OCI-LY7 (cell line): ENCODE measurements around the gene ABI3BP. TPM values are rescaled to one million over a fixed set of nuclear protein-coding genes. Genes with fewer than 3 reads are reported as not detected.

Experiments
- BruUV-seq: library from RNA; stranded (reverse); fragments of 400-500 nt; replicated peaks from 2 replicates; lab custom pipeline; 2021; lab: Mats Ljungman, UMichigan
- CTCF ChIA-PET: fragments of 300-600 bp; sonication (Branson Sonifier 250); formaldehyde crosslinking; loops from one replicate; lab custom pipeline; 2022; ENCODE audit warnings: antibody characterized with exemption; ENCODE audit not compliant: unreplicated experiment; lab: Charles Lee
- POLR2A ChIA-PET: fragments of 300-600 bp; sonication (Branson Sonifier 250); formaldehyde crosslinking; loops from one replicate; lab custom pipeline; 2022; ENCODE audit warnings: antibody characterized with exemption; lab: Charles Lee
- DNase-seq: peaks from one replicate; pipeline ENCODE4 v3.0.0-alpha.2; 2015; ENCODE audit warnings: low spot score
- H2AFZ ChIP-seq: fragments of 200-600 bp; sonication (generic), shearing (Covaris generic); 2 replicates; pipeline ENCODE4 v1.6.1; 2014; ENCODE audit warnings: mild to moderate bottlenecking, antibody characterized with exemption, low read length, moderate library complexity
- H3K27ac ChIP-seq: fragments of 200-600 bp; sonication (generic); 2 replicates; pipeline ENCODE4 v1.5.1; 2014; ENCODE audit warnings: mixed run types, low read depth, mild to moderate bottlenecking, moderate library complexity, low read length, inconsistent platforms; ENCODE audit not compliant: poor library complexity, severe bottlenecking
- H3K36me3 ChIP-seq: fragments of 200-600 bp; sonication (generic); 2 replicates; pipeline ENCODE4 v1.6.1; 2014; ENCODE audit warnings: mild to moderate bottlenecking, antibody characterized with exemption, low read length, moderate library complexity, mixed read lengths; ENCODE audit not compliant: insufficient read depth
- H3K4me1 ChIP-seq: fragments of 200-600 bp; sonication (generic); 2 replicates; pipeline ENCODE4 v1.5.1; 2014; ENCODE audit warnings: mild to moderate bottlenecking, low read length; ENCODE audit not compliant: insufficient read depth, poor library complexity, severe bottlenecking
- H3K4me2 ChIP-seq: fragments of 200-600 bp; sonication (generic); 2 replicates; pipeline ENCODE4 v1.6.1; 2014; ENCODE audit warnings: mild to moderate bottlenecking, low read length
- H3K4me3 ChIP-seq: fragments of 200-600 bp; sonication (generic); 2 replicates; pipeline ENCODE4 v1.5.1; 2014; ENCODE audit warnings: mild to moderate bottlenecking, low read depth, low read length; ENCODE audit not compliant: poor library complexity, severe bottlenecking
- H3K79me2 ChIP-seq: fragments of 200-600 bp; sonication (generic); 2 replicates; pipeline ENCODE4 v1.6.1; 2016; ENCODE audit warnings: low read depth, mild to moderate bottlenecking, low read length, moderate library complexity, mixed read lengths; ENCODE audit not compliant: insufficient read depth
- H3K9me2 ChIP-seq: fragments of 200-600 bp; sonication (generic); 2 replicates; pipeline ENCODE4 v1.6.1; 2016; ENCODE audit warnings: mild to moderate bottlenecking, low read length, mixed read lengths; ENCODE audit not compliant: insufficient read depth
- H3K9me3 ChIP-seq: fragments of 200-600 bp; sonication (generic); 2 replicates; pipeline ENCODE4 v1.6.1; 2014; ENCODE audit warnings: mild to moderate bottlenecking, mixed run types, low read length, mixed read lengths
- H4K20me1 ChIP-seq: fragments of 200-600 bp; sonication (generic); 2 replicates; pipeline ENCODE4 v1.6.1; 2014; ENCODE audit warnings: mild to moderate bottlenecking, antibody characterized with exemption, low read length, moderate library complexity, mixed read lengths; ENCODE audit not compliant: insufficient read depth
- CTCF ChIP-seq: fragments of 200-600 bp; sonication (generic); conservative IDR thresholded peaks from 2 replicates; pipeline ENCODE4 v1.5.1; 2014; ENCODE audit warnings: mild to moderate bottlenecking, antibody characterized with exemption, low read length, moderate library complexity, mixed read lengths
- EZH2phosphoT487 ChIP-seq: fragments of 200-600 bp; sonication (generic); IDR thresholded peaks from 2 replicates; pipeline ENCODE4 v1.6.1; 2018; ENCODE audit warnings: low read depth, borderline replicate concordance, mild to moderate bottlenecking, mixed run types, antibody characterized with exemption, low read length, moderate library complexity, mixed read lengths
- intact Hi-C: fragments of 100-400 bp; cut with micrococcal nuclease; formaldehyde crosslinking; loops from one replicate; pipeline ENCODE4 v1.10.0; 2022; ENCODE audit not compliant: unreplicated experiment
- total RNA-seq, 2 experiments: library from RNA; depleted of rRNA in 1 of 2; stranded (reverse); fragments of >200 nt in 1 of 2; shearing (Covaris generic) in 1 of 2; gene quantifications; 2 replicates each; pipeline ENCODE4 v1.2.3, GENCODE V29; 2014 to 2022

ABI3BP gene
- total RNA-seq, 2 experiments from 2014 or later: not detected

DNA sequence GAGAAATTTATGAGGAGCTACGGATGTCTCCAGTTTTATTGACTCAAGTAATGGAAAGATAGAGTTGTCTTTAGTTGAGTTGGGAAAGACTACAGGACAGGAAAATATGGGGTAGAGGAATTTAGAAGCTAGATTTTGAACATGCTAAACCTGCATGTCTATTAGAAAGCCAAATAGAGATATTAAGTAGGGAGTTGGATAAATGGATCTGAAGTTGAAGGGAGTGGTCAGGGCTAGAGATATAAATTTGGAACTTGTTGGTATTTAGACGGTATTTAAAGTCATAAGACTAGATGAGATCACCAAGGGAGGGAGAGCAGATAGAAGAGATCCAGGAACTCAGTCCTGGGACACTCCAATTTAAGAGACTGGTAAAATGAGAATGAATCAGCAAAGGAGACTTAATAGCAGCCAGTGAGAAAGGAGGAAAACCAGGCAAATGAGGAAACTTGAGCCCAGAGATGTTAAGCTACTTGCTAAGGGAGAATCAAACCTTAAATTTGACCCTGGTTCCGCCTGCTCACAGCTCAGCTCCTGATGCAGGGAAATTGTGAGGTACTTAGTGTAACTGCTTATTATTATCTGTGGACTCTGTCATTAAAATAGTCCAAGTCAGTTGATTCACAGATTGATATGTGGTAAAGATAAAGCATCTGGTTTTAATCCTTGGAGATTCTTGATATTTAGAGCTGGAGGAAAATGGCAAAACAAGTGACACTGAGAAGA is 35.8 kb downstream of the ABI3BP start:
- Histone ChIP-seq H2AFZ (no peak overlapping the region), H3K9me2 (no peaks in the 10 kb centered on the region), H3K79me2 (no peaks in the 10 kb centered on the region), H3K4me1 (no peaks in the 10 kb centered on the region), H3K4me3 (no peak overlapping the region), H3K36me3 (no peaks in the 10 kb centered on the region), H3K9me3 (no peaks in the 10 kb centered on the region), H3K4me2 (no peak overlapping the region), H4K20me1 (no peaks in the 10 kb centered on the region), H3K27ac (no peak overlapping the region)
- CTCF ChIA-PET: no interaction called here
- no peak for DNase-seq
- POLR2A ChIA-PET: no interaction called here
- intact Hi-C loops: no loop called here
- BruUV-seq: no TSS peak
- no peak for TF ChIP-seq CTCF
- no peak for TF ChIP-seq EZH2phosphoT487

GRCh38 chr3:100956276-100956675 is 36.9 kb downstream of the ABI3BP start:
- no peak for TF ChIP-seq EZH2phosphoT487
- TF ChIP-seq CTCF: no peak
- intact Hi-C loops: no loop called here
- no peak for DNase-seq
- no peaks in the 10 kb centered on the region for H3K36me3 ChIP-seq
- H3K4me1 ChIP-seq: no peaks in the 10 kb centered on the region
- no peak overlapping the region for H3K27ac ChIP-seq
- POLR2A ChIA-PET: no interaction called here
- CTCF ChIA-PET: no interaction called here
- no peaks in the 10 kb centered on the region for H3K9me2 ChIP-seq
- H3K4me2 ChIP-seq: no peak overlapping the region
- H2AFZ ChIP-seq: no peak overlapping the region
- BruUV-seq: no TSS peak
- no peaks in the 10 kb centered on the region for H3K9me3 ChIP-seq
- H3K4me3 ChIP-seq: no peak overlapping the region
- no peaks in the 10 kb centered on the region for H3K79me2 ChIP-seq
- no peaks in the 10 kb centered on the region for H4K20me1 ChIP-seq

GRCh38 chr3:100954990-100955389 is 38.2 kb downstream of the ABI3BP start:
- no peak for DNase-seq
- Histone ChIP-seq H4K20me1 (no peaks in the 10 kb centered on the region), H2AFZ (no peak overlapping the region), H3K9me3 (no peaks in the 10 kb centered on the region), H3K9me2 (no peaks in the 10 kb centered on the region), H3K4me2 (no peak overlapping the region), H3K27ac (no peak overlapping the region), H3K4me1 (no peaks in the 10 kb centered on the region), H3K4me3 (no peak overlapping the region), H3K79me2 (no peaks in the 10 kb centered on the region), H3K36me3 (no peaks in the 10 kb centered on the region)
- intact Hi-C loops: no loop called here
- BruUV-seq: no TSS peak
- POLR2A ChIA-PET: interaction anchor here (0.7 kb wide), 2 partner anchors 132 to 1273 kb away, joined by 3 read pairs; no protein-coding TSS in a partner anchor
- TF ChIP-seq CTCF (no peak), EZH2phosphoT487 (no peak)
- CTCF ChIA-PET: no interaction called here
